Heart left ventricle (tissue), 13 donors: ENCODE data around the gene DZIP1.

Experiments used
- CTCF ChIP-seq, 12 donors: fragments of 200-600 bp; sonication (generic) in 4 of 12; IDR thresholded peaks; one replicate each; pipeline versions ENCODE4 v1.5.0 to v1.8.0; 2018 to 2022; ENCODE audit warnings: antibody characterized with exemption in 12 of 12, mild to moderate bottlenecking in 5 of 12
- POLR2A ChIP-seq, 2 donors: fragments of 450-650 bp; IDR thresholded peaks; one replicate each; pipeline ENCODE4 v1.6.1; 2017; ENCODE audit warnings: antibody characterized with exemption in 2 of 2, mild to moderate bottlenecking in 2 of 2, moderate library complexity in 2 of 2
- donor health status: ischemic (EF 13 %, LVEDD 7.1; RV severe dilation, severe dysfunction).
- donor health status: DM: no; HTN: yes; CAD: no.
- donor health status: DM: no; HTN: no; CAD: no.
- donor health status: ischemic (EF 25% LVEDD 6.9; RV normal size, moderate dysfunction).
- donor health status: ischemic (EF 25% LVEDD 5.7; RV mildly dilated, moderate dysfunction).
- donor health status: ischemic (EF 35%, LVEDD 5.7; RV mildly dilated, moderate dysfunction).
- donor health status: nonischemic (EF 11% LVEDD 7.7; RV severe dilation, severe dysfunction).
- donor health status: DM: yes; HTN: yes; CAD: no.
- donor health status: PGD.
- donor health status: ischemic (EF 29% LVEDD 5.4; RV normal size, mild dysfunction).
- donor health status: nonischemic (EF 23%, LVEDD 6.1; RV moderate dilation, normal function).

- TF ChIP-seq POLR2A (IDR thresholded peaks at IDR 0.05): no peak
- no peak for TF ChIP-seq CTCF (IDR thresholded peaks at IDR 0.05)
These were observed 33.2 kb upstream of the DZIP1 start for GRCh38 chr13:95677564-95678266.
